ENCODE data around the gene PRSS36. TPM values are rescaled to one million over a fixed set of nuclear protein-coding genes. Genes with fewer than 3 reads are reported as not detected.

Gene PRSS36
- total RNA-seq, 1 experiment from 2014 or later, result 0.66 TPM

- Mint-ChIP-seq H3K4me3 (no peak overlapping the region), H3K9me3 (no peaks in the 10 kb centered on the region), H3K27me3 (ENCODE audit: low read depth) (no peaks in the 10 kb centered on the region), H3K27ac (peak overlapping the region in 1 of 3 experiments; percentile 53; a peak in 1 of 7 replicates), H3K36me3 (ENCODE audit: insufficient read depth in 1 of 3, low read depth in 3 of 3) (peaks cover 29 to 52% (median 47%) of the 10 kb centered on the region in 3 experiments), H3K4me1 (peaks cover 30 to 33% of the 10 kb centered on the region in 2 experiments)
- TF ChIP-seq CTCF (conservative IDR thresholded peaks at IDR 0.05), result no peak
- Histone ChIP-seq H3K23ac (ENCODE audit: insufficient read length, low read depth, low read length) (no peak overlapping the region), H4K91ac (ENCODE audit: insufficient read length, low read depth, low read length) (no peak overlapping the region), H2BK15ac (ENCODE audit: low read depth, low read length) (no peak overlapping the region), H3K9me3 (ENCODE audit: control insufficient read depth, low read depth, low read length) (no peaks in the 10 kb centered on the region), H3K56ac (ENCODE audit: insufficient read length, low read depth, low read length) (no peak overlapping the region), H3K18ac (ENCODE audit: insufficient read length, low read depth, low read length) (no peak overlapping the region), H3K9ac (ENCODE audit: extremely low read depth, insufficient read length, low read length) (no peak overlapping the region), H4K8ac (replicated peaks; ENCODE audit: insufficient read length, low read depth, low read length) (no peak overlapping the region), H3K27me3 (ENCODE audit: insufficient read depth, low read length) (no peaks in the 10 kb centered on the region), H2BK120ac (ENCODE audit: low read depth, low read length, poor library complexity, severe bottlenecking) (no peak overlapping the region), H3K79me1 (ENCODE audit: insufficient read depth, low read depth, low read length, poor library complexity, severe bottlenecking) (peaks cover 5% of the 10 kb centered on the region), H2AFZ (ENCODE audit: low read length) (no peak overlapping the region), H4K5ac (ENCODE audit: insufficient read length, low read depth, low read length) (no peak overlapping the region), H3K23me2 (ENCODE audit: insufficient read length, low read depth, low read length, poor library complexity, severe bottlenecking) (peaks cover 4% of the 10 kb centered on the region), H3K4me2 (ENCODE audit: insufficient read depth, insufficient read length, low read length) (no peak overlapping the region), H3K4me1 (ENCODE audit: insufficient read depth, low read length) (peaks cover 11% of the 10 kb centered on the region; the same call in 1 of the 2 replicates), H4K20me1 (ENCODE audit: control insufficient read depth, insufficient read depth, insufficient read length) (no peaks in the 10 kb centered on the region), H3K27ac (ENCODE audit: insufficient read length, low read depth, low read length) (no peak overlapping the region), H3K14ac (ENCODE audit: insufficient read depth, low read length) (no peak overlapping the region; the same call in 1 of the 2 replicates), H3T11ph (ENCODE audit: low read length) (no peak overlapping the region), H3K4ac (ENCODE audit: low read depth, low read length) (no peak overlapping the region), H2BK12ac (ENCODE audit: insufficient read length, low read depth, low read length) (no peak overlapping the region), H2BK20ac (ENCODE audit: low read depth, low read length, poor library complexity, severe bottlenecking) (no peak overlapping the region), H2BK5ac (ENCODE audit: insufficient read length, low read length) (no peak overlapping the region), H3K79me2 (ENCODE audit: insufficient read depth, low read length) (peaks cover 4% of the 10 kb centered on the region; the same call in 1 of the 2 replicates), H2AK5ac (ENCODE audit: insufficient read length, low read length) (no peak overlapping the region)
- WGBS (ENCODE audit: extremely low coverage, insufficient read length, low lambda C conversion rate), result no CpG with 5 or more reads among the region's 14 CpGs
- no peak for DNase-seq
Observed at GRCh38 chr16:31128711-31129567, 20.9 kb downstream of the PRSS36 start.

All from H9 (cell line).